MM.1S (cell line): ENCODE measurements around the gene C19orf67.

Source experiments
- CTCF ChIP-seq: fragments of 300-600 bp; sonication (generic); IDR thresholded peaks from 2 replicates; pipeline ENCODE4 v1.5.1; 2016; ENCODE audit warnings: antibody characterized with exemption, low read length, mixed read lengths
- EZH2 ChIP-seq: fragments of 300-600 bp; sonication (generic); optimal IDR thresholded peaks from 2 replicates; pipeline ENCODE3; 2017; ENCODE audit warnings: low read depth, mild to moderate bottlenecking, antibody characterized with exemption, low read length, mixed read lengths

GRCh38 chr19:14088634-14089411 lies 3.2 kb upstream of the C19orf67 start:
- no peak for TF ChIP-seq CTCF
- TF ChIP-seq EZH2 = no peak
